ENCODE results near the gene PMS1.

- TF ChIP-seq CTCF (IDR thresholded peaks at IDR 0.05) (no peak), POLR2A (IDR thresholded peaks at IDR 0.05) (no peak)
These were observed 15.3 kb downstream of the PMS1 start for GRCh38 chr2:189799531-189799930.

Measured in testis (tissue), 2 donors.